Adipocyte (in vitro differentiated cells): ENCODE data around the gene STAT4.

ENCODE experiments used
- DNase-seq: peaks from one replicate; pipeline ENCODE4 v3.0.0-alpha.2; 2015; ENCODE audit warnings: low read depth
- H3K27me3 ChIP-seq: replicated peaks from 2 replicates; pipeline ENCODE4 v1.7.0; 2013; ENCODE audit warnings: mild to moderate bottlenecking, low read length, moderate library complexity; ENCODE audit not compliant: control insufficient read depth, insufficient read depth
- H3K36me3 ChIP-seq: 2 replicates; pipeline ENCODE4 v1.7.0; 2013; ENCODE audit warnings: low read length, mild to moderate bottlenecking, moderate library complexity; ENCODE audit not compliant: control insufficient read depth, insufficient read depth, severe bottlenecking
- H3K4me1 ChIP-seq: 2 replicates; pipeline ENCODE4 v1.7.0; 2013; ENCODE audit warnings: mild to moderate bottlenecking, low read length, moderate library complexity; ENCODE audit not compliant: control insufficient read depth, insufficient read depth
- H3K4me3 ChIP-seq: 2 replicates; pipeline ENCODE4 v1.7.0; 2013; ENCODE audit warnings: mild to moderate bottlenecking, low read length, moderate library complexity
- H3K9ac ChIP-seq: 2 replicates; pipeline ENCODE4 v1.7.0; 2013; ENCODE audit warnings: mild to moderate bottlenecking, low read length, moderate library complexity
- H3K9me3 ChIP-seq: 2 replicates; pipeline ENCODE4 v1.7.0; 2013; ENCODE audit warnings: mild to moderate bottlenecking, low read length, moderate library complexity; ENCODE audit not compliant: control insufficient read depth

STAT4 gene, protein sequence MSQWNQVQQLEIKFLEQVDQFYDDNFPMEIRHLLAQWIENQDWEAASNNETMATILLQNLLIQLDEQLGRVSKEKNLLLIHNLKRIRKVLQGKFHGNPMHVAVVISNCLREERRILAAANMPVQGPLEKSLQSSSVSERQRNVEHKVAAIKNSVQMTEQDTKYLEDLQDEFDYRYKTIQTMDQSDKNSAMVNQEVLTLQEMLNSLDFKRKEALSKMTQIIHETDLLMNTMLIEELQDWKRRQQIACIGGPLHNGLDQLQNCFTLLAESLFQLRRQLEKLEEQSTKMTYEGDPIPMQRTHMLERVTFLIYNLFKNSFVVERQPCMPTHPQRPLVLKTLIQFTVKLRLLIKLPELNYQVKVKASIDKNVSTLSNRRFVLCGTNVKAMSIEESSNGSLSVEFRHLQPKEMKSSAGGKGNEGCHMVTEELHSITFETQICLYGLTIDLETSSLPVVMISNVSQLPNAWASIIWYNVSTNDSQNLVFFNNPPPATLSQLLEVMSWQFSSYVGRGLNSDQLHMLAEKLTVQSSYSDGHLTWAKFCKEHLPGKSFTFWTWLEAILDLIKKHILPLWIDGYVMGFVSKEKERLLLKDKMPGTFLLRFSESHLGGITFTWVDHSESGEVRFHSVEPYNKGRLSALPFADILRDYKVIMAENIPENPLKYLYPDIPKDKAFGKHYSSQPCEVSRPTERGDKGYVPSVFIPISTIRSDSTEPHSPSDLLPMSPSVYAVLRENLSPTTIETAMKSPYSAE

DNA sequence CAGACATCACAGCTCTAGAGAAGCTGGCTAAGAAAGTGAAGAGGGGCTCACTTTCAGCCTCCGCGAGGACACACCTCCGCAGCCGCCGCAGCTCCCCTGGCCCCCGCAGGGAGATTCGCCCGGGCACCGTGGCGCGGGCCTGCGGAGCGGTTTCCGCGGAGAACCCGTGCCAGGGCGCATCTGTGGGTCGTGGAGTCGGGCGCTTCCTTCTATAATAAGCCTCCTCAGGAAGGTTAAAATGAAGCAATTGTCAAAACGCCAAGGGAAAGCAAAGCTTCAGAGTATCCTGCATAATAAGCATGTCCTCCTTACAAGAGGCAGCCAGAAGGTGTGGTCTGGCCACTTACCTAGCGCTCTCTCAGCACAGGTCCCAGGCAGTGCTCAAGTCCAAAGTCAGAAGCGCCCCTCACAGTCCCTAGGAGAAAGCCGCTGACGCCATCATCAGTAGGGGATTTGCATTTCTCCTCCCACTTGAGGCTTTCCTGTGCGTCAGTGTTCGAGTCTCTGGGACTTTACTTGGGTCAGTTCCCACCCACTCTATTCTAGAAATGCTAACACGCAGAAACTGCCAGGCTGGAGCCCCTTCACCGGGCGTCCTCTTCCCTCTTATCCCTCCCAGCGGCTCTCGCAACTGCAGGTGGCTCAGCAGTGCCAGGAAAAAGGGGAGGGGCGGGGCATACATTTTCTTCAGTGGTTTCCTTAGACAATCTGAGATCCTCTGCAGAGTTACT lies at the start of gene STAT4:
STAT4 (minus strand) TSS at position 395 of the 731 bp plus-strand sequence. CDS start 2,791 bp downstream, outside the sequence.
- Histone ChIP-seq H3K4me1 (peaks cover 8% of the 10 kb centered on the region), H3K9me3 (no peaks in the 10 kb centered on the region), H3K36me3 (no peaks in the 10 kb centered on the region), H3K9ac (peak within 1 kb of the TSS; percentile 44), H3K27me3 (no peaks in the 10 kb centered on the region), H3K4me3 (peak within 1 kb of the TSS; percentile 83)
- DNase-seq: peak; percentile 33

DNA sequence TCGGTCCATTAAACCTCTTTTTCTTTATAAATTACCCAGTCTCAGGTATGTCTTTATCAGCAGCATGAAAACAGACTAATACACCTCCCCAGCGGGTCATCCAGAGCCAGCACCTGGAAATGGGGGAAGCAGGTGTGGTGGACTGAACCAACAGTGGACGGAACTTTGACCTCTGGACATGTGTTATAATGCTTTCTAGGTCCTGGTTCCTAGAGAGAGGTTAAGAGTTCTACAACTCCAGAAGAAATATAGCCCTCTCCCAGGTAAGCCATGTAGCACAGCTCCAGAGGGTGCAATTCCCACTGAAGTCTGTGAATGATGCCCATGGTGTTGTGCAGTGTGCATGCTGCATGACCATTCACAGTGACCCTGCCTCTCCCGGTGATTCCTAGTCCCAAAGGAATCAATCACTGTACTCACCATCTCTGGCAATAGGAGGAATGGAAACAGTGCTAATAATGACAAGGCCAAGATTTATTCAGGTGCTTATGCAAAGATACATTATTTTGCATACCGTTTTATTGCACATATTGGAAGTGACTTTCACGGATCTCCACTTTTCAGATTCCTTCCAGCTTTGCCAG lies 49.2 kb upstream of the STAT4 start:
- no peak for DNase-seq
- Histone ChIP-seq H3K36me3 (no peaks in the 10 kb centered on the region), H3K4me3 (no peak overlapping the region), H3K27me3 (no peaks in the 10 kb centered on the region), H3K9ac (no peak overlapping the region), H3K4me1 (peaks cover 20% of the 10 kb centered on the region), H3K9me3 (no peaks in the 10 kb centered on the region)

DNA sequence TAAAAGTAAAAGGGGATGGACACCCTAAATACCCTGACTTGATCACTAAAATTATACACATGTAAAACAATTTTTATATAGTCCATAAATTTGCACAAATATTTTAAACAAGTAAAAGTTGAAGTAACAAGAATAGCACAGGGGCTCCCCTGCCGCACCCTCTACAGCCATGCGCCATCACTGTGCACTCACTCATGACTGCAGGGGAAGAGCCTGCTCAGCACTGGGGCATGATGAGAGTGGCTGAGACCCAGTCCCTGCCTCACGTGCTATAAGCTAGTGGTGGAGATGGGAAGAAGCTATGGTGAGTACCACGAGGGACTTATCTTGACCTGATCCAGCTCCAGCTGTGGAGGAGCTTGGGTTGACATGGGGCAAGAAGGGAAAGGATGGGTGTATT lies 47.5 kb upstream of the STAT4 start:
- no peak for DNase-seq
- Histone ChIP-seq H3K4me1 (peaks cover 23% of the 10 kb centered on the region), H3K36me3 (no peaks in the 10 kb centered on the region), H3K4me3 (no peak overlapping the region), H3K9me3 (no peaks in the 10 kb centered on the region), H3K9ac (no peak overlapping the region), H3K27me3 (no peaks in the 10 kb centered on the region)

DNA sequence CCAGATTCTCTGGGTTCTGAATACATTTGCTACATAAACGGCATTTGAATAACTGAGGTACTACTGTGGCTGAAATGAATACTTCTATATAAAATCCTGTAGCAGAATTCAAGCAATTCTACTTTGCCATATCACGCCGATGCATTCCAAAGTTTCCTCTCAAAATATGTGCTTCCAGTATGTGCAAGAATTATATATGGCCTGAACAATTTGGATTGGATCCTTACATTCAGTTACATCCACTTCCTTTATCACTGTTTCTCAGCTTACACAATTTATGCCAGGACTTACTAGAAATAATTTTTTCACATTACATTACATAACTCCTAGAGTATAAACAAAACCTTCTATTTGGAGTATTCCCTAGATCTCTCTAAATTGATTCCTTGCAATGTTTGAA lies 46.3 kb upstream of the STAT4 start:
- Histone ChIP-seq H3K4me1 (peaks cover 11% of the 10 kb centered on the region), H3K9me3 (no peaks in the 10 kb centered on the region), H3K4me3 (no peak overlapping the region), H3K27me3 (no peaks in the 10 kb centered on the region), H3K9ac (no peak overlapping the region), H3K36me3 (no peaks in the 10 kb centered on the region)
- DNase-seq: no peak

DNA sequence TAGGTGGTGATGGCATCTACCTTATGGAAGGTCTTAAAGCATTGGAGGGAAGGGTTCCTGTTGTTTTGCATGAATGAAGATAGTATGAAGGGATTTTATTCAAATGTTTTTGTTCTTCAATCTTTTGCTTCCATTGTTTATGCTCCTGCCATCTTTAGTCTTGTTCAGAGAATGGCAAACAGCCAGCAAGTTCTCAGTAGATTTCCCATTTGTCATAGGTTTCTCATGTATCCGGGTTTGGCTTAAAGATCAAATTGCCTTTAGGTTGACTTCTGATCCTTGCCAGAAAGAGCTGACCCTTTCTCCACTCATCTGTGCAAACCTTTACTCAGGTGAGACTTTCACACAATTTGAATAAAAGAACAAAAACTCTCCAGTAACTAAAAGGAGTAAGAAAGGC lies 44.2 kb upstream of the STAT4 start:
- Histone ChIP-seq H3K36me3 (no peaks in the 10 kb centered on the region), H3K27me3 (no peaks in the 10 kb centered on the region), H3K4me1 (peaks cover 5% of the 10 kb centered on the region), H3K9me3 (no peaks in the 10 kb centered on the region), H3K9ac (no peak overlapping the region), H3K4me3 (no peak overlapping the region)
- DNase-seq: no peak

DNA sequence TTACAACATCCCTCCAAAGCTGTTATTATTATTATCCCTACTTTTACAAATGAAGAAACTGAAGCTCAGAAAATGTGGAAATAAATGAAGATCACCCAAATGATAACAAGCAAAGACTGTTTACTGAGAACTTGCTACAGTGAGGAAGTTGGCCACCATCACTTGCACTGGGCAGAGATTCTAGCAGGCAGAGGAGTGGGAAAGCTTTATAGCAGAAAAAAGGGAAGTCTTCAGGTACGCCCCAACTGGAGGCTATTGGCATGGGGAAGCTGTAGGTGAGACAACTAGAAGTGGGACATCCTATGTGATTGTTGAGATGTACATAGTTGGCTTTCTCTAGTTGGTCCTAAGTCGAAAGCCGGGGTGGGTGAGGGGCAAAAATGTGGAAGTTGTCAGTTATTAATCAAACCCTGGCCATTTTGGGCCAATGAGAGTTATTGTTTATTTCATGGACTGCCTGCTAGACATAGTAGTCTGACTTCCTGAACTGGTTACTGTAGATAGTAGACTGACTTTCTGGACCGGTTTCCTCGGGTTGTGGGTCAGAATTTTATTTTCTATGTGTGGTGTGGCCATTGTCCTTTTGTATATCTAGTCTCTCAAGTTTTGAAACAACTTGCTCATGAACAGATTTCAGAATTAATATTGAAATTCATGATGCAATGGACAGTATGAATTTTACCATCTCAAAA lies 40.2 kb upstream of the STAT4 start:
- Histone ChIP-seq H3K27me3 (no peaks in the 10 kb centered on the region), H3K9ac (no peak overlapping the region), H3K4me3 (no peak overlapping the region), H3K36me3 (no peaks in the 10 kb centered on the region), H3K4me1 (peaks cover 5% of the 10 kb centered on the region), H3K9me3 (no peaks in the 10 kb centered on the region)
- DNase-seq: no peak

DNA sequence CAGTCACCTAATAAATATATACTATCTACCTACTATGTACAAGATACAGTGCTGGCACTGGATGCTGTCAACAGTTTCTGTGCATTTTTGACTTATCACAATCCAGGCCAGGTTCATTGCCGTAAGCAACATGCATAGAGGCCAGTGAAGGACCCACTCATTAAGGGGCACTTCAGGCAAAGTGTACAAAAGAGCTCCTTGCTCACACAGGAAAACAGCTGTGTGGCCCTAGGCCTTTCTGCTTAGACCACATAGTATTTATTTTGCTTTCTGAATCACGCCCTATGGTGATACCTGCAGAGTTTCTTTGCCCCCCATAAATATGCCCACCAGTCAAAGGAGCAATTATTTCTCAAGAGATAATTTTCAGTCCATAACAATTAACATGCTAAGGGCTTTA lies 39.6 kb upstream of the STAT4 start:
- H3K27me3 ChIP-seq: no peaks in the 10 kb centered on the region
- DNase-seq: no peak
- H3K4me1 ChIP-seq: peaks cover 5% of the 10 kb centered on the region
- no peaks in the 10 kb centered on the region for H3K9me3 ChIP-seq
- no peak overlapping the region for H3K9ac ChIP-seq
- H3K36me3 ChIP-seq: no peaks in the 10 kb centered on the region
- no peak overlapping the region for H3K4me3 ChIP-seq

DNA sequence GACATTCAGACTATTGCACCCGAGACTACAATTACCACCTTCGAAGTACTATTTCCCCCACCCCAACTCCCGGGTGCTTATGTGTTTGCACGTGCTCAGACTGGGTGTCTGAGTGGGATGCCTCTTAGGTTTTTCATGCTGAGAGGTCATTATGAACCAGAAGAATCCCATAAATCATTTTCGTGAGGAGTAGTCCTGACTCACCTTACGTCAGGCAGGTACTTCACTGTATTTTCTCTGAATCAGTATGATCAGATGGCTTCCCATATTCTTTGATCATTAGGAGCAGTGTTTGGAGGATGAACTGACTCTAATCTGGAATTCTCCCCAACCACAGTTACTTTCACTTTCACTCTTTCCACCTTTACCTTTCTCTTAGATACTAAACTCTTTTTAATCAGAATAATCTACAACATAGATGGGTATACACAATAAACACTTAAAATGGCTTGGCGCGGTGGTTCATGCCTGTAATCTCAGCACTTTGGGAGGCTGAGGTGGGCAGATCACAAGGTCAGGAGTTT lies 38.4 kb upstream of the STAT4 start:
- H3K4me3 ChIP-seq: no peak overlapping the region
- H3K9me3 ChIP-seq: no peaks in the 10 kb centered on the region
- peaks cover 5% of the 10 kb centered on the region for H3K4me1 ChIP-seq
- no peaks in the 10 kb centered on the region for H3K27me3 ChIP-seq
- H3K9ac ChIP-seq: no peak overlapping the region
- H3K36me3 ChIP-seq: no peaks in the 10 kb centered on the region
- no peak for DNase-seq

DNA sequence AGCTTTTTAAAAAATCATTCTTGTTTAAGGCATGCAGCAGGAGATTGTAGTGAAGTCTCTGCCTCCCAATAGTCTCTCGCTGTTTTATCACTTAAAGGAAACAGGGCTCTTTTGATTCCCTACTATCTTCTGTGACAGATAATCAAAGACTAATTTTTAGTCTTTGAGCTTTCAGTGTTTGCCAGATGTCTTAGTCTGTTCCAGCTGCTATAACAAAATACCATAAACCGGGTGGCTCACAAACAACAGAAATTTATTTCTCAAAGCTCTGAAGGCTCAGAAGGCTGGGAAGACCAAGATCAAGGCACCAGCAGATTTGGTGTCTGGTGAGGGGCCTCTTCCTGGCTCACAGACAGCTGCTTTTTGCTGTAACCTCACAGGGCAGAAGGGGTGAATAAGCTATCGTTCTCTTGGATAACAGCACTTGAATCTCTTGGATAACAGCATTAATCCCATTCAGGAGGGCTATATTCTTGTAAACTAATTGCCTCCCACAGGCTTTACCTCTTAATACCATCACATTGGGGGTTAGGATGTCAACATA lies 37.8 kb upstream of the STAT4 start:
- no peak for DNase-seq
- Histone ChIP-seq H3K36me3 (no peaks in the 10 kb centered on the region), H3K9ac (no peak overlapping the region)

DNA sequence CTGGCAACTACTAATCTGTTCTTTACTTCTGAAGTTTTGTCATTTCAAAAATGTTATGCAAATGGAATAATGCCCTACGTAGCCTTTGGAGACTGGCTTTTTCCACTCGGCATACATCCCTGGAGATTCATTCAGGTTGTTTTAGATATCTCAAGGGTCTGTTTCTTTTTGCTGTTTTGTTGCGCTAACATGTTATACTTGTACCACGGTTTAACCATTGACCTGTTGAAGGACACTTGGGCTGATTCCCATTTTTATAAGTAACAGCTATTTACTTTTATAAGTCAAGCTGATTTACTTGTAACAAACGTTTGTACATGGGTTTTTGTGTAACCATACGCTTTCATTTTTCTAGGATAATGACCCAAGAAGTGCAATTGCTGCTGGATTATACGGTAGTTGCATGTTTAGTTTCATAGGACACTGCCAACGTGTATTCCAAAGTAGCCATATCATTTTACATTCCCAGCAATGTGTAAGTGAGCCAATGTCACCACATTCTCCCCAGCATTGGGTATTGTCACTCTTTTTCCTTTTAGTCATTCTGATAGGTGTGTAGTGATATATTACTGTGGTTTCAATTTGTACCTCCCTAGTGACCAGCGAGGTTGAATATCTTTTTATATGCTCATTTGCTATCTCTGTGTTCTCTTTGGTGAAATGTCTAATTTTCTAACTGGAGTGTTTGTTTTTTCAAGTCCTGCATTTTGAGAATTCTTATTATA lies 36.5 kb upstream of the STAT4 start:
- DNase-seq: no peak
- H3K9ac ChIP-seq: no peak overlapping the region

More for the DNA sequence above, 37.8 kb upstream of the STAT4 start:
- Histone ChIP-seq H3K4me3 (no peak overlapping the region), H3K4me1 (peaks cover 3% of the 10 kb centered on the region), H3K27me3 (no peaks in the 10 kb centered on the region), H3K9me3 (no peaks in the 10 kb centered on the region)

More for the DNA sequence above, 36.5 kb upstream of the STAT4 start:
- no peaks in the 10 kb centered on the region for H3K9me3 ChIP-seq
- no peaks in the 10 kb centered on the region for H3K27me3 ChIP-seq
- no peaks in the 10 kb centered on the region for H3K36me3 ChIP-seq
- H3K4me3 ChIP-seq: no peak overlapping the region
- peaks cover 6% of the 10 kb centered on the region for H3K4me1 ChIP-seq
